Calu3 (cell line): ENCODE results near the gene ECD. TPM values are rescaled to one million over a fixed set of nuclear protein-coding genes. Genes with fewer than 3 reads are reported as not detected.

Source experiments
- BruUV-seq: library from RNA; stranded (reverse); fragments of 400-500 nt; replicated peaks from 2 replicates; lab custom pipeline; 2021; lab: Mats Ljungman, UMichigan
- CTCF ChIA-PET: fragments of 300-600 bp; sonication (Branson Sonifier 250); formaldehyde crosslinking; loops from one replicate; lab custom pipeline; 2022; ENCODE audit warnings: antibody characterized with exemption; lab: Charles Lee
- DNase-seq: peaks from one replicate; pipeline ENCODE4 v3.0.0; 2022
- H3K27ac Mint-ChIP-seq: one replicate; pipeline ENCODE4 v1.8.0; 2022; ENCODE audit warnings: mixed read lengths; ENCODE audit not compliant: unreplicated experiment
- H3K27me3 Mint-ChIP-seq: one replicate; pipeline ENCODE4 v1.8.0; 2022; ENCODE audit warnings: mixed read lengths; ENCODE audit not compliant: unreplicated experiment
- H3K36me3 Mint-ChIP-seq: one replicate; pipeline ENCODE4 v1.8.0; 2022; ENCODE audit warnings: mild to moderate bottlenecking, moderate library complexity, mixed read lengths; ENCODE audit not compliant: insufficient read depth, unreplicated experiment
- H3K4me1 Mint-ChIP-seq: one replicate; pipeline ENCODE4 v1.8.0; 2022; ENCODE audit warnings: mild to moderate bottlenecking, low read depth, mixed read lengths; ENCODE audit not compliant: unreplicated experiment
- H3K4me3 Mint-ChIP-seq: one replicate; pipeline ENCODE4 v1.8.0; 2022; ENCODE audit warnings: mild to moderate bottlenecking, low read depth, moderate library complexity, mixed read lengths; ENCODE audit not compliant: unreplicated experiment
- H3K9me3 Mint-ChIP-seq: one replicate; pipeline ENCODE4 v1.8.0; 2022; ENCODE audit warnings: low read depth, mixed read lengths; ENCODE audit not compliant: unreplicated experiment
- CTCF ChIP-seq: fragments of 200-600 bp; IDR thresholded peaks from one replicate; pipeline ENCODE4 v1.8.0; 2022; ENCODE audit warnings: antibody characterized with exemption; ENCODE audit not compliant: unreplicated experiment
- intact Hi-C: fragments of 100-400 bp; cut with micrococcal nuclease; formaldehyde crosslinking; loops from one replicate; pipeline ENCODE4 v1.10.0; 2022; ENCODE audit not compliant: unreplicated experiment
- total RNA-seq: library from RNA; stranded (reverse); gene quantifications from 2 replicates; pipeline ENCODE4 v1.2.3, GENCODE V29; 2022

ECD gene
- total RNA-seq, 1 experiment from 2014 or later: 28.1 TPM

- TF ChIP-seq CTCF: no peak
- no TSS peak for BruUV-seq
- Mint-ChIP-seq H3K9me3 (peaks cover 3% of the 10 kb centered on the region), H3K27me3 (no peaks in the 10 kb centered on the region), H3K4me3 (no peak overlapping the region), H3K36me3 (peaks cover 29% of the 10 kb centered on the region), H3K27ac (no peak overlapping the region), H3K4me1 (peaks cover 21% of the 10 kb centered on the region)
- no peak for DNase-seq
- CTCF ChIA-PET: no interaction called here
- intact Hi-C loops: no loop called here
Observed at GRCh38 chr10:73161662-73162061, 6.1 kb downstream of the ECD start.

GRCh38 chr10:73161079-73161478 is 6.7 kb downstream of the ECD start:
- intact Hi-C loops: no loop called here
- BruUV-seq: no TSS peak
- CTCF ChIA-PET: no interaction called here
- DNase-seq: no peak
- TF ChIP-seq CTCF: no peak
- no peak overlapping the region for H3K27ac Mint-ChIP-seq
- no peaks in the 10 kb centered on the region for H3K27me3 Mint-ChIP-seq
- H3K36me3 Mint-ChIP-seq: peaks cover 31% of the 10 kb centered on the region
- peaks cover 15% of the 10 kb centered on the region for H3K4me1 Mint-ChIP-seq
- H3K9me3 Mint-ChIP-seq: peaks cover 3% of the 10 kb centered on the region
- no peak overlapping the region for H3K4me3 Mint-ChIP-seq

GRCh38 chr10:73159038-73159648 is 8.7 kb downstream of the ECD start:
- Mint-ChIP-seq H3K4me3 (no peak overlapping the region), H3K36me3 (peaks cover 32% of the 10 kb centered on the region), H3K4me1 (peaks cover 9% of the 10 kb centered on the region), H3K27me3 (no peaks in the 10 kb centered on the region), H3K27ac (no peak overlapping the region), H3K9me3 (peaks cover 3% of the 10 kb centered on the region)
- BruUV-seq: no TSS peak
- peak; percentile 67 for DNase-seq
- intact Hi-C loops: loop anchor here (2.0 kb wide), 1 partner anchor 62 kb away; the partner anchor contains the start of gene P4HA1
- CTCF ChIA-PET: interaction anchor here (0.6 to 0.7 kb wide), 3 partner anchors 62 to 298 kb away, joined by 3 to 6 read pairs (median 6); no protein-coding TSS in a partner anchor
- TF ChIP-seq CTCF: peak; percentile 61

GRCh38 chr10:73156054-73156453 is 11.8 kb downstream of the ECD start:
- TF ChIP-seq CTCF: no peak
- intact Hi-C loops: no loop called here
- no peak for DNase-seq
- CTCF ChIA-PET: no interaction called here
- no peaks in the 10 kb centered on the region for H3K27me3 Mint-ChIP-seq
- no peaks in the 10 kb centered on the region for H3K9me3 Mint-ChIP-seq
- H3K36me3 Mint-ChIP-seq: peaks cover 39% of the 10 kb centered on the region
- no peak overlapping the region for H3K27ac Mint-ChIP-seq
- no TSS peak for BruUV-seq
- no peak overlapping the region for H3K4me3 Mint-ChIP-seq
- H3K4me1 Mint-ChIP-seq: peaks cover 7% of the 10 kb centered on the region
